HS-5 (cell line): ENCODE measurements around the gene ANKH.

Experiments
- DNase-seq: peaks from one replicate; pipeline ENCODE4 v3.0.0-alpha.2; 2012; ENCODE audit warnings: low read depth

ANKH gene

DNA sequence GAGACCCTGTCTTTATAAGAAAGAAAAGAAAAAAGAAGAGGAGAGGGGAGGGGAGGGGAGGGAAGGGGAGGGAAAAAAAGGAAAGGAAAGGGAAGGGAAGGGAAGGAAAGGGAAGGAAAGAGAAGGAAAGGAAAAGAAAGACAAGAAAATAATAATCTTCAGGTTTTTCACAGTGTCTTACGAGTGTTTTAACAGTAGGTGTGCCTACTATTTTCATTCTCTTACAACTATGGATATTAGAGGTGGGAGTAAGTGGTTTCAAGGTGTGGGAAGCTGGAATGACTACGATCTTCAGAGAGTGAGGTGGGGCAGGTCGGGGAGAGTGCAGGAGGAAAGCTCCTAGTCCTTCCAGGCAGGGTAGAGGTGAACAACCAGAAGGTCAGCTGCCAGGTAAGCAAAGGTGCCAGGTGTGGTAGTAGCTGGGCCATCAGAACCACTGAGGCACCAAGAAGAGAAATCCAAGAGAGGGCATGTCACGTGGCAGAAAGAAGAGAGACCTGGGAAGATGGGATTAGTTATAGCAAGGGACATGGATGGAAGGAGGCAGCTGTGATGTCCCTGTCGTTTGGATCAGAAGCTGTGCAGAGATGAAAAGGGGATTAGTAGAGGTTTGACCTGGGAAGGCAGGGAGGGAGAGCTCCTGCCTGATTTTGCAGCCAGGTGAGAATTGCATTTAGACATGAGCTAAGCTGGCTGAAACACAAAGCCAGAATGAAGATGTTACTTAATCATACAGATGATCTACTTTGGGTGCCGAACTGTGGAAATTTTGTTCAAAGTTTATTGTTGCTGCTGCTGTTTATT, 111.6 kb downstream of the ANKH start:
- DNase-seq = no peak

DNA sequence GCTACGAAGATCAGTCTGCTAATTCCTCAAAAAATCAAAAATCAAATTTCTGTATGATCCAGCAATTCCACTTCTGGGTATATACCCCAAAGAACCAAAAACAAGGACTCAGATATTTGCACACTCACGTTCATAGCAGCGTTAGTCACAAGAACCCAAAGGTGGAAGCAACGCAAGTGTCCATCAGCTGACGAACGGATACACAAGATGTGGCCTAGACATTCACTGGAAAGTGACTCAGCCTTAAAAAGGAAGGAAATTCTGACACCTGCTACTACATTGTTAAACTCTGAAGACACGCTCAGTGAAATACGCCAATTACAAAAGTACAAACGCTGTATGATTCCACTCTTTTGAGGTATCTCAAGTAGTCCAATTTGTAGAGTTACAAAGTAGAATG, 113.7 kb downstream of the ANKH start:
- no peak for DNase-seq

DNA sequence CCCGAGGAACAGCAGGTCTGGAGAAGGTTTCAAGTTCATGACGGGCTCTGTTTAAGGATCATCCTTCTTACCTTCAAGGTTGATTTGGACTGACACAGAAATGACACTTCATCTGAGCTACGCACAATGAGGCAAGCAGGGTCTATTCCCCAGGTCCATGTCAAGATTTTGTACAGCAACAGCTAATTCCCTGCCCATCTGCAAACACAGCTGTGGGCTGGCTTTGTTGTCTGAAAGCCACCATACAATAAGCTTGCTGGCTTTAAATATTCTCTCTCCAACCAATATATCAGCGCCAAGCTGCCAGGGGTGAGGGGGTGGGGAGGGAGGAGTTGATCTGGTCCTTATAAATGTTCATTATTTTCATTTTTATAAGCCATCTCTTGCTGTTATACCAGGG, 115.1 kb downstream of the ANKH start:
- DNase-seq = no peak

DNA sequence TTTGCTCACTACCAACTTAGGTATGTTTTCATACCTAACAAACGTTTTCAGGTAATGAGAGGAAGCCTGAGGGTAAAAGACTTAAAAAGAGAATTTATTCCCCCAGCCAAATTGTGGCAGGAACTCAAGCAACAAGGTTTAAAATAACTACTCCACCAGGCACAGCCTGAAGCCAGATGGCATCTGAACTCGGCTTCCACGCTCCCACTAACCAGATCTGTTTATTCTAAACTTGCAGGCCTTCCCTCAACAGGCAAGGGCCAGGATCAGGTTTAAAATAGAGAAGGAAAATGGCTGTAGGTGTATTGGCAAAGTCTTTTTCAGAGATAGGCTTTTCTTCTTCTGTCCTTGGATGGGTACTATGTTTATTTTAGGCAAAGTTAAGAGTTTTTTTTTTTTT, 117.6 kb downstream of the ANKH start:
- no peak for DNase-seq

DNA sequence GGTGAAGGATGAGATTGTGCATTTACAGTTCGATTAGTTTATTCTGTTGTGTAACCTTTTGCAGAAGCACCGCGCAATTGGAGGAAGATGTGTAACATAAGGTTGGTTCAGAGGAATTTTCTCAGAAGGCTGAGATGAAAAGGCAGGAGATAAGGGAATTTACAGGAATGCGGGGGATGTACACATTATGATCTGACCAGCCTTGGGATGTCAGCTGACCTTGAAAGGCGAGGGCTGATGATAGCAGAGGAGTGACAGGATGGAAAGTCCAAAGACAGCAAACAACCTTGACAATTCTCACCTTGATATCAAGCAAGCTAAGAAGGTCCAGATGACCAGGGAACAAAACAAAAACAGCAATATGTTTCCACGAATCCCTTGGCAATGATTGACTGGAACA, 118.3 kb downstream of the ANKH start:
- DNase-seq = no peak

DNA sequence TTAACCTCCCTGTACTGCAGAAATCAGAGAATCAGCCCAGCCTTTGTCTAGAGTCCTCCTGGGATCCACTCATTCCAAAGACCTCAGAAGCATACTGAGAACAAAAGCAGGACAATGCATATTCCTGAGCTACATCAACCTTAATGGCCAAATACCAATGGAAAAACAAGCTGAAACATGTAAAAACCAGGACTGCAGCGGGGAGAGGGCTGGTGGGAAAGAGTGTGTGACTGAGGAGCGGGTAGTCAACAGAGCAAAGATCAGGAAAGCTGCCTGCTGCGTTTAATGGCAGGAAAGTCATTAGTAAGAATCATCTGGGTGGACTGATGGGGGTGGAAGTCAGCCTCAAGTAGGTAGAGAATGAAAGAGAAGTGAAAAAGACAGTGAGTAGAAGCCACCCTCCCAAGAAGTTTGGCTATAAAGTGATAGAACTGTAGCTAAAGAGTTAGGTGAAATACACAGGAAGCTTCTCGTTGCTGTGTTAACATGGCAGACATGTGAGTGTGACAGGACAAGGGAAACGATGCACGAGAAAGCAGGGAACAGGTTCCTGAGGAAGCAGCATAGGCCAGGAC, 119.0 kb downstream of the ANKH start:
- DNase-seq = no peak

DNA sequence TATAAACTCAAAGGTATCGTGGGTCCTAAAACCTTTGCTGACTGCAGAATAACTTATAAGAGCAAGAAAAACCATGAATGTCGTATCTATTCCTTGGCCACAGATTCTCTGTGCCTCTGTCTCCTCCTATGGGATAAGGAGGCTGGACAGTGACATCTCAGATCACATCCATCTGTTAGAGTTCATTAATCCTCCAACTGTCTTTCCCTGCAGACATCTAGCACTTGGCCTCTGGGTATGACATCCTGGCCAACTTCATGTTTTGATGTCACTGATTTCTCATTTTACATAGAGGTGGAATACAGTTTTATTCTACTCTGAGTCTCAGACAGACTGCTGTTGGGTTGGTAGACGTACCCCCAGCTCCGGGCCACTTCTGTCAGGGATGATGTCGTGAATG, 120.9 kb downstream of the ANKH start:
- DNase-seq = no peak

DNA sequence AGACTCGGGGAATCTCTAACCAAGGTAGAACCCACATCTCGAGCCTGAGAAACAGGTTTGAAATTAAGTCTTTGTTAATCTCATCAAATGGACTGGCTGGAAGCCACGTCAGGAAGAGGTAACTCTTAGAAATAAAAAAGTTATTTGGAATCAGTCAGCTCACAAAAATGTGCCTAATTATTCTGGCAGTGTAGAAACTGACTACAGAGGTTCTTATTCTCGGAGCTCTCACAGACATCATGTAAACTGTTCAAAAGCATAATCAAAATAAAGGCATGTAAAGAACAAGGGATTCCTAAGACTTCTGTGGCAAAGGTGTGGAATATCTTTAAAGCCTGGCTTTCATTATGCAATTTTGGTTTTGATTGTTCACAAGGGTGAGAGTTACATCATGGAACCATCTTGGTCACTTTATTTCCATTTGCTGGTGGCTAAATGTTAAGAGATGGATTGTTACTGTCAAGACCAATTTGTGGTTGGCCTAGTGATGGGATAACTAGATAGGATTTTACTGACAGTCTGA, 121.9 kb downstream of the ANKH start:
- no peak for DNase-seq

DNA sequence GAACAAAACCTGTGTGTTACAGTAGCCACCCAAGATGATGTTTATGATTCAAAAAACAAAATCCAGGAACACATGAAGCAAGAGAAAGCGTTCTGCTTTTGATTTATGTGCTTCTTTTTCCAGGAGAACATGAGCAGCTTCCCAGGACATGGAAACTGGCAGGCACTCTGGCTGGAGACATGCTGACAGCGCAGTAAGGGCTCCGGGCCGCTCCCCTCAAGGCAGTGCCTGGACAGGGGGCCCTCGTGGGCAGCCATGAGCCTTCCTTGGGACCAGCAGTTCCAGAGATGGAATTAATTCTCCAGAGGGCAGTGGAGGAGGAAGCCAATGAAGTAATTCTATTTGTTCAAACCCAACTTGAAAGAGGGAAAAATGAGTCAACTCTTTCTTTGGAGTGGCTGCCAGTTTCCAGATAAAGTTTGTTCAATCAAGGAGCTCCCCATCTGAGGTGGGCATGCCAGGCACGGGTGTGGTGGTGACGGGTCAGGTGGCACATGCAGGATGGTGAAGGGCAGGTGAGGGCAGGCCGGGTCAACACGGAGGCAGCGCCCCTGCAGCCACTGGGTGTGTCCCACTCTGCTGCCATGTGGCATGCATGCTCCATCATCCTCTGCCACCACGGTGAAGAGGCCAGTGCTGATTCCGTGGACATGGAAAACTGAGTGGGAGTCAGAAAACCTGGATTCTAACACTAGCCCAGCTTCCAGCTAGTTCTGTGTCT, 123.2 kb downstream of the ANKH start:
- DNase-seq = no peak

DNA sequence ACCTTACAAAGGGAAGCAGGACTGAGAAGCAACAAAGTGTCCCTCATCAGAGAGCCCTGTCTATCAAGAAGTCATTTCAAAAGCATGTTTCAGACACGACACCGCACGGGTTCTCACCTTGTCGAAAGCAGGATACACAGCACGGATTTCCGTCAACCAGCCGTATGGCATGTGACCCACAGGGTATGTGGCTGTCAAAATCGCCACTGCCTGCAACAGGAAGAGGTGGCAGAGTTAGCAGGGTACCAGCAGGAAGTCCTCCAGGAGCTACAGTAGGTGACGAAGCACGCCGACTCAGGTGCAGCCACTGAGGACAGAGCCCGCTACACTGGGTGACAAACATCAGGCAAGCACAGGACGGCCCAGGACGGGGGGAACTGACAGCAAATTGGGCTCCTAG, 125.8 kb downstream of the ANKH start:
- no peak for DNase-seq

DNA sequence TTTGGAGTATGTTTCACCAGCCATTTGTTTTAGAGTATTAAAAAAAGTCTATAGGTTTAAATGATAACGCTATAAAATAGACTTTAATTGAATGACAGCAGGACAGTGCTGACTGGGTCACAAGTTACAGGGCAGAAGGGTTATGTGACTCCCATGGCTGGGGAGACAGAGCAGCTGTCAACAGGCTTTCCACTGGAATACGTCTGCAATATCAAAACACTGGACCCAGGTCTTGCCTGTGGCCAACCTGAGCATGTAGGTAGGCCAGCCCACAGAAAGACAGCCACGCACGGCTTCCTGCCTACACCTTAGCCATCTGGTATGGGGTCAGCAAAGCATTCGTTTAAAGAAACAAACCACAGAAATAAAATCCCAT, 126.4 kb downstream of the ANKH start:
- no peak for DNase-seq

DNA sequence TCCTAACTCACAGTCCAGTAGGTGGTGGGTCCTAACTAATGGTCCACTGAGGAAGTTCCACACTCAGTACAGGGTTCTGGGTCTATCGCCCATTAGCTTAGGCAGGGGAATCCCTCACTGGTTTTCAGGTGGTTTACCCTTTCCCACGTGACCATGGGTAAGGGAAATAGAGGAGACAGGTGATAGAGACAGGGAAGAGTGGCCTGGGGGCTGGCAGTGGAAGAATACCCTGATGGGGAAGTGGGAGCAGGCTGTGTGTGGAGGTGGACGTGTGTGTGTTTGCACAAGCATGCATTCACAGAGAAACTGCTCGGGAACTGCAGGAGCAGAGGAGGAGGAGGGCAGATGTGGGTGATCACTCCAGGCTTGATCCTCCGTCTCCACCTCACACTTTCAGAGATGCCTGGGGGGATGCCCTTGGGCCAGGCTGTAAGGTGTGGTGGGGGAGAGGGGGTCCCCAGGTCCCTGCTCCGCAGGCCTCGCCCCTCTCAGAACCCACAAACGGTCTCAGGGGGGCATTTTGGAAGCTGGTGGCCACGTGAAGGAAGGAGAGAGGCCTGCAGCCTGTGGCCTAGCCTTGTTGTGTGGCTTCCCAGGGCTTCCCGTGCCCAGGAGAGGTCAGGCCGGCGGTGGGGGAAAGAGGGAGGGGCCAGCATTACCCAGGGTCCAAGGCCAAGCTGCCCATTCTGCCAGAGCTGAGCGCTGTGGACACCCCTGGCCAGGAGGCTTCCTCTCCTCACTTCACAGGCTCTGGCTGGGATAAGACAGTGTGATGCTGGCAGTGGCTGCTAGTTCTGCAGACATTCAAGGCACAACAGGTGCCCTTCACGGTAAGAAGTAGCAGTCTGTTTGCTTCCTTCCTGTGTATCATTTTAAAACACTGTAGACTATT, 127.0 kb downstream of the ANKH start:
- DNase-seq = no peak

DNA sequence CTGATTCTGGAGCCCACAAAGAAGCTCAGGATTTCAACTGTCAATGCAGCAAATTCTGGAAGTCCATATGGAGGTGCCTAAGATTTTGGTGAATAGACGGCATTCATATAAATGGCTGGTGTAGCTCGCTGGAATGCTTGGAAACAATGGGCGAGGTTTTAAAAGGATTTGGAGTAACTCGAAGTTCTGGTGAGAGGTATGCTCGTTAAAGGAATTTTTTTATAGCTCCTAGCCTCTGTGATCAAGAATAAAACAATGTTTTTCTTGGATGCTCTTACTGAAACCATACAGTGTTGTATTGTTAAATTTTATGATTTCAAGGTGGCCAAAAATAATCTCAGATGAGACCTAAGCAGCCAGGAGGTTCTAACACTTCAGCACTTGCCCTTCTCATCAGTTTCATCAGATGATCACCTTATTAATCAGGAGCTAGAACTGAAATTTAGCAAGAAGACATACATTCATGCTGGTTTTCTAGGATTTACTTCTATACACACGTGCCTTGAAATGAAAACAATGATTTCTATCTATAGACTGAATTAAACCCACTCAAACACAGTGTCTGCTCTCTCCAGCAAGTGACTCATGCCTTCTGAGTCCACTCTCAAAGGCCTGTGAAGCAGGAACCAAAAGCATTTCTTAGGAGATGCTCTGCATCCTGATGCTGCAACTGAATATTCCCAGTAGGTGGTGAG, 127.8 kb downstream of the ANKH start:
- no peak for DNase-seq

DNA sequence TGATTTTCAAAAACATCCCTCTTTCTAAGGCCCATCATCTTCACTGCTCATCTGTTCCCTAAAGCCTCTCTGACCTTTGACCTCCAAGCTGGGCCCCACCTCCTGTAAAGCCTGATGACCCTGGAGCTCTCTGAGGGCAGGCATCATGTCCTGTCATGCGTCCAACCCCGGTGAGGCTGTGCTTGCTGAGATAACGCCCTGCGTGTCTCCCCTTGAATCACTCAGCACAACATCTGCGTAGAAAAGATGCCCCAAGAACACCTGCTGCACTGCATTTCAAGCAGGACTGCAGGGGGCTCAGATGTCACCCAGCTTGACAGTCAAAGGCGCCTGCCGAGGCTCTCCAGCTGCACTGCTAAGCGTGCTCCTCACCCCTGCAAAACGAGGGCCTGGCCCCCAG, 129.1 kb downstream of the ANKH start:
- DNase-seq = no peak

DNA sequence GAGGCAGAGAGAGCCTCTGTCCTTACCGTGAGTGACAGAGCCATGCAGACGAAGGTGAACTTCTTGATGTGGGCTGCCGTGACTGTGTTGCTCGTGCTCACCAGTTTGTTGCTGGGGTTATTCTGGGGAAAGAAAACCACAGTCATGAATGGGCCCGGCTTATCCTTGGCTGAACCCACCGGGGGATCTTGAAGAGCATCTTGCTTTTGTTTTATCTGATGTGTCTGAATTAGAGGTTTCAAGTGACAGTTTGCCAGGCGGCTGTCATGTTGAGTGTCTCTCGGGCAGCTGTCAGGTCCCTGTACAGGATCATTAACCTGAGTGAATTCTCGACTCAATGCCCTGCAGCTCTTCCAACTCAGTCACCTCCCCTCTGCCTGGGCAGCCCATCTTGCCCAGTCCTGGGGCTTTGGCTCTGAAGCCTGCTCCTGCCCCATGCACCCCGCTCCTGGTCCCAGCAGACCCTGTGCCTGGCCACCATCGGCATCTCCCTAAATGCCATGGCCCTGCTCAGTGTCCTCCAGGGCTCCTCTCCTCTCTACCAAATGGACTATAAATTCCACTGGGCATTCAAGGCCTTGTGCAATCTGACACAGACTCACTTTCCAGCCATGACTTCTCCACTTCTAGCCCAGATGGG, 129.7 kb downstream of the ANKH start:
- DNase-seq = no peak

DNA sequence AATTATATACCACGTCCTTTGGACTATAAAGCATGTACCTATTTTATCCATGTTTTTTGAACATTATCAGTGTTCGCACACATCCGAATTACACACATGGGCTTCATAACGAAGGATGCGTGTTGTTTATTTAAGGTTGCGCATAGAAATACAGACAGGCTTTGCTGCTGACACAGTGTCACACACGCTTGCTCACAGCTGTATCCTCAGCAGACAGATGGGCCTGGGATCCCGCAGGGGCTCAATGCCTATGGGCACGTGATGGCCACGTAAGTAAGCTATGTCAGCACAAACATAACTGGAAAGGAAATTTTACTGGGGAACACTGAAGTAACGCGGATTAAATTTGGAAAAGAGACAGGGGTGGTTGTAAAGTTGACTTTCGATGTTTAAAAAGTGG, 130.4 kb downstream of the ANKH start:
- no peak for DNase-seq

DNA sequence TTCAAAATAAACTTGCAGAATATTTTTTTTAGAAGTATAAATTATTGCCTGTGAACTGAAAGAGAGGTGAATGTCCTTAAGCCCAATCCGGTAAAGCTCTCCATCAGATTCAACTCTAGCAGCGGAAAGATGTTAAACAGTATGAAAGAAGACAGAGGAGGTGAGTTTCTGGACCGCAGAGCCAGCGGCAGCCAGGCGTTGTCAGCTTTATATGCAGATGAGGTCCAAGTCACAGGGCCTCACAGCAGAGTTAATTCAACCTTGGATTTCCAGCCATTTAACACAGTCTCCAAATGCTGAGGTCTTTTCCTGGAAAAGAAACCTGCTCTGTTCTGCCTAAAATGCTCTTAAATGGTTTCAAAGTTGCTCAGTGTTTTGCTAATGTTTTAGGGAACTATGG, 131.6 kb downstream of the ANKH start:
- no peak for DNase-seq

DNA sequence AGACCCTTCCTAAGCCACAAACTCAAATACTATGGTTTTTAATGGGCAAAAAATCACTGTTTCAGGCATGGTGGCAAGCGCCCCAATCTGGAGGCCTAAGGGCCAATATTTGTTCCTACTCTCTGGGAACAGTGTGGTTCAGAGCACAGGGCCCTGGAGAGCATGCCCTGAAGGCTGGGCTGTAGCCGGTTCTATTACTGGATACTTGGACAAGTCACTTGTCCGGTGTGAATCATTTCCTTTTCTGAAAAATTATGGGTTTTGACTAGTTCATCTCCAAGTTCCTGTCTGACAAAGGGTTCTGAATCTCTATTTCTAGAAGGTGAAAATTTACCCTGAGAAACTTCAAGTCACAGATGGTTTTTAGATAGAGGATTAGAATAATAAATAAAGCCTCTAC, 132.0 kb downstream of the ANKH start:
- no peak for DNase-seq

DNA sequence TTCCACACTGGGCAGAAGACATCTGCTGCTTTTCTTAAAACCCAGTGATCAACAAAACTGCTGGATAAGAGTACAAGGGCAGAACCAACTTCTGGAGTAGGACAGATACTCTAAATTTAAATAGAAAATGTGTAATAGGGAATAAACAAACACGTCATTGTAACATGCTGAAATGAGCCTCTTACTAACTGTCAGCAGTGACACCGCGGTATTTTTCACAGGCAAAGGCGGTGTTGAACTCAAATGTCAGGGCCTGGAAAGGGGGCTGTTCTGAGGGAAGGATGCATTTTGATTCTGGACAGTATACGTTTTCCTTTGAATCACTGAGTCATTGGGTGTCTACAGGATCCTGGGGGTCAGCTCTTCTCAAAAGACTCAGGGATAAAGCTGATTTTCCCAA, 133.5 kb downstream of the ANKH start:
- no peak for DNase-seq

DNA sequence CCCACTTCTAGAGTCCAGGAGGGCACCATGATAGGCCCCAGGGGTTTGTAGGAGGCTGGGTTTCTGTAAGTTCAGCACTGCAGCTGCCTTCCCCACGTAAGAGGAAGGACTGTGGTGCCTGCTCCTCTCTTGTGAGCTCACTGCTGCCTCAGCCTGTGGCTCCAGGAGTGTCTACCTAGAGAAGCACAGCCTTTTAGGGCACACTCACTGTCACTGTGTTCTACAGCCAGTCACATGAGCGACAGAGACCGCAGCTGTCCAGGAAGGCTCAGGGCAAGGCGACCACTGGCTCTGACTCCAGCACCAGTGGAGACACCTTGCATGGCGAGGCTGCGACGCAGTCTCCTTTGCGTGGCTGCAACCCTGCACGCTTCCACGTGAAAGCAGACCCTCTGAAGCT, 134.3 kb downstream of the ANKH start:
- DNase-seq = no peak

DNA sequence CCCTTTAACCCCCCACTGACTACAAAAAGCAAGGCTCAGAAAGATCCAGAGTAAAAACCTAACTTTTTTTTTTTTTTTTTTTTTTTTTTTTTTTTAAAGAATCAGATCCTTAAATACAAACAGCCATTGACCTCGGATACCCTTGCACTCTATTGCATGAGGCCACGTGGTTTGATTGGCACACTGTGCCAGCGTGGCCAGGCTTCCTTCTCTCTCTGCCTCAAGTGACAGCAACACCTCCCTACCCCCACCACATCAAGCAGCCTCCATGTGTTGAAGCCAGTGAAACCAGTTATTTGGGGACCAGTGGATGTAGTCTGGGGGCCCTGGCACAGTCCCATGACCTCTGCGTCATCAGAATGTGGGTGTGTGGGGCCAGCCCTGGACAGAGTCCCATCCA, 135.6 kb downstream of the ANKH start:
- DNase-seq = no peak
